Cerebellar nuclear complex (tissue), 1 donor: ENCODE data around the gene PPP1R1A.

Source experiments
- DNase-seq, 2 experiments: peaks; one replicate each; lab custom pipeline; 2025; lab: John Stamatoyannopoulos, UW

PPP1R1A gene

GRCh38 chr12:54603872-54604271 lies 15.4 kb upstream of the PPP1R1A start:
- DNase-seq: no peak

- no peak for DNase-seq
These were observed 14.8 kb upstream of the PPP1R1A start for GRCh38 chr12:54603173-54603814.

DNA sequence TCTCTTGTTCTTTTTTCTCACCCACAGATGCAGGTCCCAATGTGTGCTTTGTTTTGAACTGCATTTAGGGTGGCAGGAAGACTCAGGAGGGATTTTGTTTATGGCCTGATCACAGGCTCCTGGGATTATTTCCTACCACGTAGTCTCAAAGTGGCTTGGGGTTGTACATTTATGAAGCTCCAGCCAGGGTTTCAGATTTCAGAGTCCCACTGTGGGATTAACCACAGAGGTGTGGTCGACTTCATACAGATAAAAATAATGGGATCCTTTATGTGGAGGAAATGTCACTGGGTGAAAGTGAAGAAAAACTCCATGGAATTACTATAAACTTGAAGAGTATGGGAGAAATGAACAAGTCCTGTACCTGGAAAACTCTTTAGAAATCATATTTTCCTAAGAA lies 14.2 kb upstream of the PPP1R1A start:
- no peak for DNase-seq

- no peak for DNase-seq
These were observed 13.4 kb upstream of the PPP1R1A start for GRCh38 chr12:54601841-54602240.

DNA sequence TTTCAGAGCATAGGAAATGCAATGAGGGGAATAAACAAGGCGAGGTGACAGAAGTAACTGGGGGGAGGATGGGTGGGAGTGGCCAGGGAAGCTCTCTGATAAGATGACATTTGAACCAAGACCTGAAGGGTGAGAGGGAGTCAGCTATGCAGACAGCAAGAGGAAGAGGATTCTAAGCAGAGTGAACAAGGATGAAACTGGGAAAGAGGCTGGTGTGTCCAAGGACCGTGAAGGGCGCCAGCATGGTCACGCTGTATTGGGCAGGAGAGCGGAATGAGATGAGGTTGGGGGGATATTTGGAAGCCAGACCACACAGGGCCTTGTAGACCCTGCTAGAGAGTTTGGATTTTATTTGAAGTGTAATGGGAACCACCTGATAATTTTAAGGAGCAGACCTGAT lies 10.5 kb upstream of the PPP1R1A start:
- no peak for DNase-seq

DNA sequence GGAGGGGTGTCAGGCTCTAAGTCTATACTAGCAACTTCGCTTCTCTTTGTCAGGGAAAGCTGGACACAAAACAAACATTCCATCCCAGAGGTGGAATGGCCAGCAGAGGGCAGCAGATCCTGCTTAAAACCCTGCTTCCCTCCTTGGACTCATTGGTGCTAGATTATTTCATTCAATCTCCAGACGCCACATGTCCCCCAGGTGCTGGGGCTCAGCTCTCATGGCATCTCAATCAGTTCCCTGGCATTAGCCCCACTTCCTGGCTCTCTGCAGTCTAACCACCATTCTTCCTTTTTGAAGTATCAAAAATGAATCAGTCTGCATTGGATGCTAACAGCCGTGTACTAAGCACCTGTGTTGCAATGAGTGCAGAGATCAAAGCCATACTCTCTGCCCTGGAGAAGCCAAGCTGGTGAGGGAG lies 8.1 kb upstream of the PPP1R1A start:
- DNase-seq: no peak

GRCh38 chr12:54595471-54595870 lies 7.0 kb upstream of the PPP1R1A start:
- no peak for DNase-seq

- DNase-seq: no peak
These were observed 5.3 kb upstream of the PPP1R1A start for GRCh38 chr12:54593725-54594124.

- DNase-seq: no peak
These were observed 4.7 kb upstream of the PPP1R1A start for GRCh38 chr12:54593135-54593534.

DNA sequence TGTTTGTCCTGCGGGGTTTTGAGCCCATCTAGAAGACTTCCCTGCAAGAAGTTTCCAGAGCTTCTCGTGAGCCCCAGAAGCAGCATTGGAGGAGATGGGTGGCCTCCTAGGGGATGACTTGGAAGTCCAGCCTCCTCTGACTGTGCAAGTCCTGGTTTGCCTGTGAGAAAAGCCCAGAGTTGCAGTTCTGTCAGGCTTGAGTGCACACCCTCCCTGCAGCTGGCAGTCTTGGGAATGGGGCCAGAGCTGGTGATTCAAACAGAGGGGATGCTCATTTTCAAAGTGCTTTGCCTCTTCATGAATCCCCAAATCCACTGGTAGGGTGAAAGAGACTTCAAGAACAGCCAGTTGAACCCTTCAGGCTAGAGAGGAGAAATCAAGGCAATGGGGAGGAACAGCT lies 3.9 kb upstream of the PPP1R1A start:
- no peak for DNase-seq

- no peak for DNase-seq
These were observed 2.6 kb upstream of the PPP1R1A start for GRCh38 chr12:54590978-54591591.

DNA sequence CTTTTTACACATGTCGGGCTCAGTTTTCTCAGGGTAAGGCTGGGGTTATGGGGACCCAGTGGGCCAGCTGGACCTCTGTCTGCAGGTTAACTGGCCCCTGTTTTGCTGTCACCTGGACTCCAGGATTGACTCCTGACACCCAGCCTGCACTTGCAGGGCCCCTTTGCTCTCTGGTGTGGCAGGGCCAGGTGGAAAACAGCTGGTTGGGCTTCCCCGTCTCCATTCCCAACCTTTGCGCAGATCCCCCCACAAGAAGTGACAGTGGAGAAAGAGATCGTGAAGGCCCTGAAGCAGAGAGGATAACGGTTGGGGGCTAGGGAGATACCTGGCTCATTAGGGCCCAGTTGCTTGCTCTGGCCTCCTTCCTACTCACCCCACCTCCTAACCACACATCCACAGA lies 1.5 kb upstream of the PPP1R1A start:
- DNase-seq: no peak

- no peak for DNase-seq
These were observed 420 bp upstream of the PPP1R1A start for GRCh38 chr12:54588890-54589267.

GRCh38 chr12:54587315-54587873 lies 1.1 kb downstream of the PPP1R1A start:
- DNase-seq: peak in 1 of 2 experiments; percentile 12

- no peak for DNase-seq
These were observed 1.8 kb downstream of the PPP1R1A start for GRCh38 chr12:54586620-54587019.

GRCh38 chr12:54585243-54585642 lies 3.2 kb downstream of the PPP1R1A start:
- no peak for DNase-seq

DNA sequence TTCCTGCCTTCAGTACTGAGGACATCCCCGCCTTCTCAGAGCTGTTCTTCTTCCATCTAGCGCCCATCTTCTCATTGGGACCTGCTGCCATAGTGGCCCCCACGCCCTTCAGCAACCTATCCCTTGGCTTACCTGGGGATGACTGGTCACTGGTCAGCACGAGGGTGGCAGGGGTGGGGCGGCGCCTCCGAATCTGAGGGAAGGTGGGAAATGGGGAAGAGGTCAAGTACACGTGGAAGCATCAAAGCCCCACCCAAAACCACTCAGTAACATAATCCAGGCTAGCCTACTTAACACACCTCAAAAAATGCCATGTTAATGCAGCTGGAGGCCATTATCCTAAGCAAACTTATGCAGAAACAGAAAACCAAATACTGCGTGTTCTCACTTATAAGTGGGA lies 4.3 kb downstream of the PPP1R1A start:
- no peak for DNase-seq

- no peak for DNase-seq
These were observed 4.7 kb downstream of the PPP1R1A start for GRCh38 chr12:54583726-54584125.

- DNase-seq: no peak
These were observed 7.0 kb downstream of the PPP1R1A start for GRCh38 chr12:54581412-54581811.

DNA sequence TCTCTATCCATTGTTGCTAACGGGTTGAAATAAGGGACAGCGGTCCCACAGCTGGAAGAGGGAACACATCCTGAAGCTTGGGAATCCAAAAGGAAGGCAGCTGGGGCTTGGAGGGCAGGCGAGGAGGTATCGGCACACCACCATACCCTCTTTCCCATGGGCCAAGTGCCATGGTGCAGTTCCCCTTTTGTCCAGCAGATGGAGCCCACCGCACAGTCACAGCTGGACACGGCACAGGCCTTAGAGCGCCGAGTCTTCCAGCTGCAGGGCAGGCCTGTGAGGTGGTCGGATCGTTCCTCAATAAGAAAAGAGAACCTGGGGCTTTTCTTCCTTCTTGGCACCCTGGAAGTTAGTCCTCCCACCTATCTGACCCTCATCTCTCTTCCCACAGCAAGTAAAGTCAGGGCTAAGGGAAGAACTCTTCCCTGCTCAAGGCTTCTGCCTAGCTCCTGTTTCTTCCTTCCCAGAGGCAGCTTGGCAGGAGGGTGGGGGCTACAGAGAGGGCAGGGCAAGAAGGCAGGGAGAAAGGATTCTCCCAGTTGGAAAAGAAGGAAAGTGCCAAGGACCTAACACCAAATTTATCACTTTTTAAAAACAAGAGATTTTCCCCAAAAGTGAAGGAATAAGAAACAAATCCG lies 8.6 kb downstream of the PPP1R1A start:
- no peak for DNase-seq

- no peak for DNase-seq
These were observed 9.2 kb downstream of the PPP1R1A start for GRCh38 chr12:54579258-54579657.

GRCh38 chr12:54578778-54579177 lies 9.7 kb downstream of the PPP1R1A start:
- DNase-seq: no peak

- DNase-seq: no peak
These were observed 15.6 kb downstream of the PPP1R1A start for GRCh38 chr12:54572881-54573280.
